ENCODE measurements around the gene RETSAT.
"Not testable (repeated sequence)": the region's sequence is repeated elsewhere in the genome, so short reads cannot be mapped to it uniquely, and the experiment has no call there.

Gene RETSAT

GRCh38 chr2:85377083-85377482 lies 22.8 kb upstream of the RETSAT start:
- no peak for DNase-seq

- DNase-seq = no peak
These were observed 22.1 kb upstream of the RETSAT start for GRCh38 chr2:85376291-85377065.

- no peak for DNase-seq
These were observed 16.7 kb upstream of the RETSAT start for GRCh38 chr2:85371045-85371444.

- DNase-seq = no peak
These were observed 15.2 kb upstream of the RETSAT start for GRCh38 chr2:85369500-85369899.

- no peak for DNase-seq
These were observed 14.6 kb upstream of the RETSAT start for GRCh38 chr2:85368921-85369320.

- no peak for DNase-seq
These were observed 12.9 kb upstream of the RETSAT start for GRCh38 chr2:85367180-85367579.

- not testable (repeated sequence) for DNase-seq
These were observed 8.5 kb upstream of the RETSAT start for GRCh38 chr2:85362653-85363387.

GRCh38 chr2:85357736-85358135 lies 3.4 kb upstream of the RETSAT start:
- no peak for DNase-seq

GRCh38 chr2:85356186-85356585 lies 1.9 kb upstream of the RETSAT start:
- DNase-seq = no peak

GRCh38 chr2:85355521-85355920 lies 1.2 kb upstream of the RETSAT start:
- DNase-seq = no peak

- DNase-seq = no peak
These were observed 714 bp upstream of the RETSAT start for GRCh38 chr2:85355073-85355410.

GRCh38 chr2:85353876-85354285 lies 447 bp downstream of the RETSAT start:
- DNase-seq = no peak

GRCh38 chr2:85347599-85347998 lies 6.7 kb downstream of the RETSAT start:
- DNase-seq = no peak

- DNase-seq = no peak
These were observed 9.9 kb downstream of the RETSAT start for GRCh38 chr2:85344356-85344954.

- DNase-seq = not testable (repeated sequence)
These were observed 11.0 kb downstream of the RETSAT start for GRCh38 chr2:85343207-85343895.

- no peak for DNase-seq
These were observed 12.2 kb downstream of the RETSAT start for GRCh38 chr2:85342156-85342555.

GRCh38 chr2:85341269-85342029 lies 12.9 kb downstream of the RETSAT start:
- no peak for DNase-seq

GRCh38 chr2:85340034-85340892 lies 14.1 kb downstream of the RETSAT start:
- no peak for DNase-seq

- no peak for DNase-seq
These were observed 19.4 kb downstream of the RETSAT start for GRCh38 chr2:85334928-85335327.

- not testable (repeated sequence) for DNase-seq
These were observed 20.5 kb downstream of the RETSAT start for GRCh38 chr2:85333877-85334276.

GRCh38 chr2:85330839-85331636 lies 23.3 kb downstream of the RETSAT start:
- DNase-seq = no peak

Measured in NCI-H446 treated with DMSO at 0.1 percent for 48 hours (cell line).